HepG2 (cell line): ENCODE data around the gene RSPH9. TPM values are rescaled to one million over a fixed set of nuclear protein-coding genes. Genes with fewer than 3 reads are reported as not detected.

Source experiments
- ARNT2 ChIP-seq: sonication (generic); formaldehyde crosslinking; IDR thresholded peaks from 2 replicates; pipeline ENCODE4 v1.8.0; 2022; ENCODE audit warnings: mild to moderate bottlenecking, low read depth, missing genetic modification reagents, moderate library complexity
- ARNTL ChIP-seq: sonication (generic); formaldehyde crosslinking; IDR thresholded peaks from 2 replicates; pipeline ENCODE4 v1.4.0; 2020; ENCODE audit warnings: mild to moderate bottlenecking, missing genetic modification reagents
- ASH2L ChIP-seq: fragments of 300-600, 200-600 bp; sonication (generic); IDR thresholded peaks from 2 replicates; pipeline ENCODE4 v1.7.0; 2017; ENCODE audit warnings: low read depth, mild to moderate bottlenecking, moderate library complexity, mixed read lengths, low read length; ENCODE audit not compliant: insufficient read length
- EEA1 ChIP-seq: sonication (generic); formaldehyde crosslinking; IDR thresholded peaks from 2 replicates; pipeline ENCODE4 v1.5.1; 2020; ENCODE audit warnings: mild to moderate bottlenecking, missing genetic modification reagents, borderline replicate concordance
- GATAD2A ChIP-seq: IDR thresholded peaks from 2 replicates; pipeline ENCODE4 v1.6.1; 2016
- GPN1 ChIP-seq: sonication (generic); formaldehyde crosslinking; IDR thresholded peaks from 2 replicates; pipeline ENCODE4 v1.5.1; 2020; ENCODE audit warnings: missing genetic modification reagents, borderline replicate concordance
- KMT2A ChIP-seq: sonication (generic); formaldehyde crosslinking; IDR thresholded peaks from 2 replicates; pipeline ENCODE4 v1.4.0; 2020; ENCODE audit warnings: missing genetic modification reagents
- LCORL ChIP-seq, 2 experiments: fragments of 450-650 bp in 1 of 2; sonication (generic) in 1 of 2; formaldehyde crosslinking in 1 of 2; IDR thresholded peaks; 2 replicates each; pipeline versions ENCODE4 v1.5.0 to v1.6.1; 2017 to 2020; ENCODE audit warnings: antibody characterized with exemption in 1 of 2, missing genetic modification reagents in 1 of 2
- MTF2 ChIP-seq: sonication (generic); formaldehyde crosslinking; IDR thresholded peaks from 2 replicates; pipeline ENCODE4 v1.5.0; 2020; ENCODE audit warnings: missing genetic modification reagents, borderline replicate concordance
- RAD51 ChIP-seq: fragments of 450-650 bp; IDR thresholded peaks from 2 replicates; pipeline ENCODE4 v1.6.1; 2016; ENCODE audit warnings: borderline replicate concordance
- RFX5 ChIP-seq: IDR thresholded peaks from 2 replicates; pipeline ENCODE4 v1.6.1; 2011; ENCODE audit warnings: low read depth, low read length, improper control_type of control experiment
- RXRA ChIP-seq: sonication (generic); formaldehyde crosslinking; IDR thresholded peaks from 2 replicates; pipeline ENCODE4 v1.5.1; 2020; ENCODE audit warnings: missing genetic modification reagents
- SIN3B ChIP-seq: fragments of 150-350 bp; IDR thresholded peaks from 2 replicates; pipeline ENCODE4 v1.6.1; 2014; ENCODE audit warnings: low read length
- TERF1 ChIP-seq: sonication (generic); formaldehyde crosslinking; IDR thresholded peaks from 2 replicates; pipeline ENCODE4 v1.8.0; 2022; ENCODE audit warnings: mild to moderate bottlenecking, missing genetic modification reagents, moderate library complexity
- THAP11 ChIP-seq: IDR thresholded peaks from 2 replicates; pipeline ENCODE4 v1.6.1; 2016; ENCODE audit warnings: missing biosample characterization, missing genetic modification reagents
- XBP1 ChIP-seq: sonication (generic); formaldehyde crosslinking; IDR thresholded peaks from 2 replicates; pipeline ENCODE4 v1.5.0; 2020; ENCODE audit warnings: missing genetic modification reagents
- YEATS2 ChIP-seq: sonication (generic); formaldehyde crosslinking; IDR thresholded peaks from 2 replicates; pipeline ENCODE4 v1.4.0; 2020; ENCODE audit warnings: missing genetic modification reagents, borderline replicate concordance
- ZFAT ChIP-seq: sonication (generic); formaldehyde crosslinking; conservative IDR thresholded peaks from 2 replicates; pipeline ENCODE4 v1.8.1; 2023; ENCODE audit warnings: missing genetic modification reagents, inconsistent platforms
- ZNF180 ChIP-seq: sonication (generic); formaldehyde crosslinking; IDR thresholded peaks from 2 replicates; pipeline ENCODE4 v1.4.0; 2020; ENCODE audit warnings: low read depth, missing genetic modification reagents, borderline replicate concordance
- ZNF264 ChIP-seq: sonication (generic); formaldehyde crosslinking; IDR thresholded peaks from 2 replicates; pipeline ENCODE4 v1.4.0; 2020; ENCODE audit warnings: missing genetic modification reagents
- ZNF383 ChIP-seq: sonication (generic); formaldehyde crosslinking; IDR thresholded peaks from 2 replicates; pipeline ENCODE4 v1.4.0; 2020; ENCODE audit warnings: missing genetic modification reagents, mild to moderate bottlenecking, borderline replicate concordance
- ZNF7 ChIP-seq: IDR thresholded peaks from 2 replicates; pipeline ENCODE4 v1.6.1; 2016; ENCODE audit warnings: missing biosample characterization, missing genetic modification reagents
- ZNF703 ChIP-seq: sonication (generic); formaldehyde crosslinking; IDR thresholded peaks from 2 replicates; pipeline ENCODE4 v1.5.1; 2020; ENCODE audit warnings: missing genetic modification reagents, mild to moderate bottlenecking, moderate library complexity, borderline replicate concordance
- ZNF710 ChIP-seq: sonication (generic); formaldehyde crosslinking; IDR thresholded peaks from 2 replicates; pipeline ENCODE4 v1.5.0; 2020; ENCODE audit warnings: mild to moderate bottlenecking, missing genetic modification reagents, borderline replicate concordance
- ZNF746 ChIP-seq: sonication (generic); formaldehyde crosslinking; IDR thresholded peaks from 2 replicates; pipeline ENCODE4 v1.8.0; 2022; ENCODE audit warnings: mild to moderate bottlenecking, missing genetic modification reagents
- ZUFSP ChIP-seq: sonication (generic); formaldehyde crosslinking; IDR thresholded peaks from 2 replicates; pipeline ENCODE4 v1.9.0; 2021; ENCODE audit warnings: missing genetic modification reagents, mild to moderate bottlenecking, borderline replicate concordance
- polyA plus RNA-seq, 8 experiments: library from polyadenylated mRNA; depleted of rRNA in 3 of 8; stranded (reverse) in 7 of 8; unstranded in 1 of 8; fragments of >200 nt; fragmentation: Illumina TruSeq in 4 of 8; extraction: Trizol in 4 of 8; gene quantifications; 2 replicates each; pipeline versions ENCODE4 v1.2.1 to v1.2.3, GENCODE V29; 2011 to 2016; ENCODE audit warnings: low read depth in 4 of 8, missing spikeins in 1 of 8, mixed read lengths in 1 of 8; ENCODE audit not compliant: insufficient read depth in 1 of 8
- total RNA-seq, 5 experiments: library from RNA; depleted of rRNA; stranded (reverse); fragments of >200 nt; fragmentation: Illumina TruSeq; extraction: Trizol; gene quantifications; 2 replicates each; pipeline ENCODE4 v1.2.3, GENCODE V29; 2016; ENCODE audit warnings: low read depth in 1 of 5

RSPH9 gene
- total and polyA plus RNA-seq, 2 of the 13 experiments (the other 11 are each of a cell fraction or from before 2014, with no cell fraction given): 0.04 TPM; not detected in 1

- peak; percentile 62; the same call in 1 of the 2 replicates for TF ChIP-seq ZNF264 (CRISPR knock-in tag)
- no peak for TF ChIP-seq KMT2A (CRISPR knock-in tag)
- TF ChIP-seq GATAD2A (CRISPR knock-in tag): peak; percentile 74
- peak; percentile 7; the same call in 1 of the 2 replicates for TF ChIP-seq SIN3B
- no peak for TF ChIP-seq MTF2 (CRISPR knock-in tag)
- TF ChIP-seq ZNF710: peak; percentile 66; the same call in 1 of the 2 replicates
- peak; percentile 43 for TF ChIP-seq RXRA (CRISPR knock-in tag)
- no peak for TF ChIP-seq RAD51
- TF ChIP-seq ZNF703 (CRISPR knock-in tag): no peak; the same call in 1 of the 2 replicates
- 0 out of 2 replicates have a peak, but pooled peaks have one; percentile 56 for TF ChIP-seq XBP1 (CRISPR knock-in tag)
- TF ChIP-seq YEATS2 (CRISPR knock-in tag): no peak; the same call in 1 of the 2 replicates
- no peak for TF ChIP-seq GPN1 (CRISPR knock-in tag)
- TF ChIP-seq ZNF383 (CRISPR knock-in tag): no peak
- peak; percentile 88; the same call in 1 of the 2 replicates for TF ChIP-seq ZNF180 (CRISPR knock-in tag)
- no peak for TF ChIP-seq ZFAT (CRISPR knock-in tag)
- no peak for TF ChIP-seq EEA1 (CRISPR knock-in tag)
- no peak for TF ChIP-seq ZNF7 (CRISPR knock-in tag)
- no peak for TF ChIP-seq RFX5
- TF ChIP-seq LCORL (IDR thresholded peaks at IDR 0.05): peak; percentile 91
- peak; percentile 98 for TF ChIP-seq LCORL (CRISPR knock-in tag; IDR thresholded peaks at IDR 0.05)
- TF ChIP-seq ARNT2: 0 out of 2 replicates have a peak, but pooled peaks have one; percentile 38
- TF ChIP-seq ZNF746 (CRISPR knock-in tag): no peak; the same call in 1 of the 2 replicates
- TF ChIP-seq ARNTL (CRISPR knock-in tag): no peak; the same call in 1 of the 2 replicates
- no peak for TF ChIP-seq ASH2L
- no peak for TF ChIP-seq ZUFSP (CRISPR knock-in tag)
- TF ChIP-seq TERF1: no peak
- TF ChIP-seq THAP11: peak; percentile 89
Observed at GRCh38 chr6:43629505-43630300, 15.1 kb upstream of the RSPH9 start (continued).
